GM21576 (cell line): ENCODE data around the gene KDM1B.
A peak's percentile ranks its signal among the peaks of the same experiment; 100 is the strongest.

Source experiments
- ATAC-seq: cut with Tn5 transposase; IDR thresholded peaks from one replicate; pipeline ENCODE4 v1.9.1; 2021; ENCODE audit warnings: mild to moderate bottlenecking, moderate library complexity; ENCODE audit not compliant: unreplicated experiment

KDM1B gene

DNA sequence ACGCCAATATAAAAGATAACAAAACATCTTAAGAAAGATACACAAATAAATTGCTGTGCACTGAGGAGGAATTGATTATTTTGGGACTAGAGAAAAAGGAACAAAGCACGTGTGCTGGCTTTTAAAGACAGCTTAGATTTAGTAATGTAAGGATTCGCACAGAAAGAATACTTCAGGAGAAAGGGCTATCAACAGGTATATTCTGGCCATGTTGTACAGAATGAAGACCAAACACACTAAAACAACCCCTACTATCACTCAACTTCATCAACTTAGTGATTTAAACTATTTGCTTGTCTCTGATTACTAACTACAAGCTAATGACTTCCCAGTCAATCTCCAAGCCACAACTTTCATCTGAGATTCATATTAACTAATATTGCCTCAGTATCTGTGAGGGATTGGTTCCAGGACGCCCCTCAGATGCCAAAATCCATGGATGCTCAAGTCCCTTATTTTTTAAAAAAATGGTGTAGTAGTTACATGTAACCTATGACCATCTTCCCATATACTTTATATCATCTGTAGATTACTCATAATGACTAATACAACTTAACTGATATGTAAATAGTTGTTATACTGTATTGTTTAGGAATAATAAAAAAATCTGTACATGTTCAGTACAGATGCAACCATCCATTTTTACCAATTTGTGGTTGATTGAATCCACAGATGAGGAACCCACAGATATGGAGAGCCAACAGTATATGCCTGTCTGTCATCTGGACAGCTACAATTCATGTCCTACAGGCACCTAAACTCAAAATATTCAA is 104.6 kb downstream of the KDM1B start:
- ATAC-seq, result no peak

DNA sequence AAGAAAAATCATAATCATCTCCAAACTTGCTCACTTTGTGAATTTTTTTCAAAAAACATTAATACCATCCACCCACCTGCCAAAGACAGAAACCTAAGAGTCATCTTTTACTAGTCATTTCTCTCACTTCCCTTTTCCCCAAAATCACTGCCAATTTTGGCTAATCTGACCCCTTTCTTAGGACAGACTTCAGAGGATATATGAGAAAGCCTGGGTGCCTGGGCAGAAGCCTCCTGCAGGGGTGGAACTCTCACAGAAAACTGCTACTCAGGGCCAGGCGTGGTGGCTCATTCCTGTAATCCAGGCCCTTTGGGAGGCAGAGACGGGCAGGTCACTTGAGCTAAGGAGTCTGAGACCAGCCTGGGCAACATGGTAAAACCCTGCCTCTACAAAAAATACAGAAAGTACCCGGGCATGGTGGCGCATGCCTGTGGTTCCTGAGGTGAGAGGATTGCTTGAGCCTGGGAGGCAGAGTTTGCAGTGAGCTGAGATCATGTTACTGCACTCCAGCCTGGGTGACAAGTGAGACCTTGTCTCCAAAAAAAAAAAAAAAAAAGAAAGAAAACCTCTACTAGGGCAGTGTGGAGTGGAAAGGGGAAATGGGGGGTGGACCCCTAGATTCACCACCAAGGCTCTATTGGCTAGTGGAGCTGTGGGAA is 105.4 kb downstream of the KDM1B start:
- peak; percentile 37 for ATAC-seq

DNA sequence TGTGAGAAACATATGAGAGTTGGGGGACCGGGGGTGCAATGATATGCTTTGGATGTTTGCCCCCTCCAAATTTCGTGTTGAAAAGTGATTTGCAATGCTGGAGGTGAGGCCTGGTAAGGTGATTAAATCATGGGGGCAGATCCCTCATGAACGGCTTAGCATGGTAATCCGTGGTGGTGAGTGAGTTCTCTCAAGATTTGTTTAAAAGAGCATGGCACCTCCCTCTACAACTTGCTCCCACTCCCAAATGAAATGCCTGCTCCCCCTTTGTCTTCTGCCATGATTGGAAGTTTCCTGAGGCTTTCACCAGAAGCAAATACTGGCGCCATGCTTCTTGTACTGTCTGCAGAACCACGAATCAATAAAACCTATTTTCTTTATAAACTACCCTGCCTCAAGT is 106.7 kb downstream of the KDM1B start:
- no peak for ATAC-seq

DNA sequence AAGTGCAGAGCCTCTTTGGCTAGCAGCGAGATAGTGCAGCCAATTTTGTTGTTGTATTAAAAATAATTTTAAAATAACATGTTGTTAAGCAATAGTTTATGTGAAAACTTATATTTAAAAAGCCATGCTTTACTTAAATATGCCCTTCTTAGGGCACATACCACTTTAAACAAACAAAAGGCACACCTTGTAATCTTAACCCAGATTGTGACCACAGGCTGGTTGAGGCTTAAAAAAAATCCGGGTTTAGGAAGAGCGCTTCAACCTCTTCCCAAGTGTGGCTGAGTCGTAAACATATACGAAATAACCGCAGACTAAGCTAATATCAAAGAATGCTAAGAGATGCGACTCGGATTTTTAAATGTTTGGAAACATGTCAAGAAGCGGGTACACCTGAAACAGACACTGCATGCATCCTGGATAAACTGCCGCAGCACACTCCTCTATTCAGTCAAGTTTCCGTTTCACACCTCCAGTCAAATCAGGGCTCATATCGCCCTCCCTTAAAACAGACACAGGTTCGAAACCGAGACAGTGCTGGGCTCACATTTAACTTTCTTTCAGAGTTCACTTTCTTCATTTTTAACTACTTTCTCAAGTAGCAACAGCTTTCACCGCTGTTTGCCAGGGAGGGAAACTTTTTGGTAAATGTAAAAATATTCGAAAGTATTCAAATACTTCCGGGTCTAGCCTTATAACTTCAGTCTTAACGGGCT is 107.6 kb downstream of the KDM1B start:
- peak; percentile 67 for ATAC-seq

DNA sequence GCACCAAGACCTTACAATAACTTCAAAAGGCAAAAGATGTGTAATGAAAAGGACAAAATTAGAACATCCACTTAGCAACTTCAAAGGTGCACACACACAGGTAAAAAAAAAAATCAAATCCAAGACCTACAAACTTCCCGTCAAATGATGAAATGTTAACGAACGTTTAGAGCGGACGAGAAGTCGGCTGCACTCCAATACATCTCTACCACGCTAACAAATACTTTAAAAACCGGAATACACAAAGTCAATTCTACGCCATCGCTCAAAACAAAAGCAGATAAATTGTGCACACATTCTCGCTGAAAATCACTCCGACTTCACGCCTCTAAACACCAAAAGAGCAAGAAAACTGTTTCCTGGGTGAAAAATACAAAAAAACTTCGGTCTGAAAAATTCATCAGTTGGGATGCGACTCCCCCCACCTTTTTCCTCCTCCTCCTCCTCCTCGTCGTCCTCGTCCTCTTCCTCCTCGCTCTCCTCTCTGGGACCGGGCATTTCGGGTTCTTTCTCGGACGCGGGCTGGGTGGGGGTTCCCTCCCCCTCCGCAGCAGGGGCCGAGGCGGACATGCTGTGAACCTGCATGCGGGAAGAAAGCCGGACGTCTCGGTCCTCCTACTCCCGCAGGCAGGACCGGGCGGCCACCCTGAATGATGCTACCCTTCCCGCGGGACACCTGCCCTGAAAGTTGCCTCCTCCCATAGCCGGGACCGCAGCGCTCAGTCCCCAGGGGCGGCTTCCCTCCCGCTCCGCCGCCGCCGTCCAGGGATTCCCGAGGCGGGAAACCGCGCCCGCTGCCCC is 108.4 kb downstream of the KDM1B start:
- ATAC-seq, result peak; percentile 0

DNA sequence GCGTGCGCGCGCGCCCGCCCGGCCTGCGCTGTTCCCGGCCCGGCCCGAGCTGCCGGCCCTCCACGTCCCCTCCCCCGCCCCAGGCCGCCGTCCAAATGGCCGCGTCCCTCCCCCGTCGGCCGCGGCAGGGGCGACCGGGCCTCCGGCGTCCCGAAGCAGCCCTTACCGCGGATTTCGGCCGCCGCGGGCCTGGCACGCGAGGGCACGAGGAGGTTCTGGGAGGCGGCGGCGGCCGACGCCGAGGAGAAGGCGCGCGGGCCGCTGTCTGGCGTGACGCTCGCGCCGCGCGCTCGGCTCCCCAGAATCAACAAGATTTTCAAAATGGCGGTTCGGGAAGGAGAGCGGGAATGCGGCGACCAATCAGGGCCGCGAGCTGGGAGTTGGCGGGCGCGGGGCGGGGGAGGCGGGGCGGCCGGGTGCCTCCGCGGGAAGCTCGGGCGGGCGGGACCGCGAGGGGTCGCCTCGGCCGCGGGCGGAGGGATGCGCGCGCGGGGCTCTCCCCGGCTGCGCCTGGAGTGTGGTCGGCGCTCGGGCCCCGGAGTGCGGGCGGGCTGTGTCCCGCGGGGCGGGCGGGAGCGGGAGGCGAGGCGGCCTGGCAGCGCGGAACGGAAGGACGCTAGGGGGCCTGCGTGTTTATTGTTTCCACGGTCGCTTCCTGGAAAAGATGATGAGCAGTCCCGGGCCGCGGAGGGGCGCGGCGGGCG is 109.1 kb downstream of the KDM1B start, which contains the start of gene DEK:
Gene DEK, minus strand, starts transcription at position 312 of the 704 bp plus-strand sequence. CDS start 543 bp downstream, outside the sequence.
- peak; percentile 37 for ATAC-seq

DNA sequence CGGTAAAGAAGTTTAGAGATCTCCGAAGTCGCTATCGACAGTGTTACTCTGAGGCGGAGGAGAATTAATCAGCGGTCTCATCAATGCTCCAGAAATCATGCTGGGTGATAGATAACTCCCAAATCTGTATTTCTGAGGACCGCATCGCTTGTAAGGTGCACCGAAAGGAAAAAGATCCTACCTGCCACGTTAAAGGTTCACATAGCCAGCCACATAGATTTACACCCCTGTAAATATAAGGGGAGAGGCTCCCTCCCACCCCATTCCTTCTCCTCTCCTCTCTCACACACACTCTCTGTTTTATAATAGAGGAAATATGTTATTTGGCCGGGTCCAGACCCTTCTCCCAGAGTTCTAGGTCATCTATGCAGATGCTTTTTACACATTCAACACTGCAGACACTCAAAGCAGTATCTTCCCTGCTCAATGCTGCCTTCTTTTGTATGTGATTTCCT is 109.7 kb downstream of the KDM1B start:
- no peak for ATAC-seq

DNA sequence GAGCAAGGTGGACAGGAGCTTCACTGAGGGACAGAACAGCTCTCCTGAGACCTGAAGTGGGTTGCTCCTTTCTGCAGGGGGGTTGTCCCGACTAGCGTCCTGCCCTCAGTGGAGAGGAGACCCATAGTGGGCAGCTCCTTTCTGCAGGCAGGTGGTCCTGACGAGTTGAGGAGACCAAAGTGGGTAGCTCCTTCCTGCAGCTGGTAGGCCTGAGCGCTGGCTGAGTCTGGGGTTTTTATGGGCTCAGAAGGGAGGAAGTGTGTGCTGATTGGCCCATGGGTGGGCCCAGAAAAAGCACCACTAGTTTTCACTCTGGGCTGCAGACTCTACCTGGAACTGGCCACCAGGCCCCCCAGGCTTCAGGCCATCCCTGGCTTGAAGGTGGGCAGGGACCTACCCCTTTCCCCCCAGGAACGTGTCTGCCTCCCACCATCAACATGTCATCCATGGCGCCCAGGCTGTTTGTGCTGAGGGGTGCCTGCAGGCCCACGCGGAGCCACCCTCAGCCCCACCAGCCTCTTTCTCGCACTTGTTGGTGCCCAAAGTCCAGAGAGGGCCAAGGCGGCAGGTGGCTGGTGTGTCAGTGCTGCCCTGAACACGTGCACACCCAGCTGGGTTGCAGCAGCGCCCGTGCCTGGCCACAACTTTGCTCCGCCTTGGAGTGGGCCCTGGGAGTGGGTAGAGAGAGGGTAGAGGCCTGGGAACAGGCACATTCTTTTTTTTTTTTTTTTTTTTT is 110.7 kb downstream of the KDM1B start:
- ATAC-seq, result no peak

DNA sequence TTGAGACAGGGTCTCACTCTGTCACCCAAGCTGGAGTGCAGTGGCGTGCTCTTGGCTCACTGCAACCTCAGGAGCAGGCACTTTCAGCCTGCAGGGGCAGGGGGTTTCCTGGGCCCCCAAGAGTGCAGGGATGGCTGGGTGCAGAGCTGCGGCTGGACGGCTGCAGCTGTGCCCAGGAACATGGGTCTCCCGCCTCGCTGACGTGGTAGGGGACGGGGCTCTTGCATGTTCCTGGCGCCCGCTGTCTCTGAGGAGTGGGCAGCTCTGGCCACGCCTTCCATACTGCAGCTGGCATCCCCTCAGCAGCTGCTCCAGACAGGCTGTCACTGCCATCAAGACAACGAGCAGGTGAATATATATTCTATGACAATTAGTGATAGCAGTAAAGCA is 111.3 kb downstream of the KDM1B start:
- no peak for ATAC-seq

DNA sequence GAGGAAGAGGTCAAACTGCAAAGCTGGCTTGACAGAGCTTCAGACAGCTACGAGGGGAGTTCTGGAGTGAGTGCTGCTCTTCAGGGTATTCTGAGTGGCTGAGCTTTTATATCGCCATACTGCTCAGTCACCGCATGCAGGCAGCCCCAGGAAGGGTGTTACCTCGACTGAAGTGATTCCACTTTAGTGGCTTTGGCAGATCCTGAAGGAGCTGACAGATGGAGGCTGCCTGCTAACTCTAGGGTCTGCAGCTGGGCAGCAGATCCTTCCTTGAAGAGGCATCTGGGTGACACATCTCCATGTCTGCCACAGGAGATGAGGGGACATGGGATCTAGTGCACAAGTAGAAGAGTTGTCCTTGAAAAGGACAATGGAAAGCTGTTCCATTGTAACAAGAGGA is 112.8 kb downstream of the KDM1B start:
- no peak for ATAC-seq

DNA sequence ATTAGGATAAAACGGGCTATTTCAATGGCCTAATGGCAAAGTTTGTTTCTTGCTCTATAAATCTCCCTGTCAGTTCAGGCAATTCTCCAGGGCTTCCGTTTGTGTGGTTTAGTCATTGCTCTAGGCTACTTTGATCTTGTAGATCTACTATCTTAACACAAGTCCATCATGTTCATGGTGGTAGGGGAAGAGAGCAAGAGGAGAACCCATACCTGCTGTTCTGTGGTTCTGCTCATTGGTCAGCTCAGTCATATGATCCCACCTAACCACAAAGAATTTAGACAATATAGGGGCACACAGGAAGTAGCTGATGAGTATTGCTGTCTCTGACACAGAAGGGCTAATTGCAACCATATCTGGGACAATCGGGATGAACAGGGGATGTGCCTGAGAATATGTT is 114.0 kb downstream of the KDM1B start:
- no peak for ATAC-seq

DNA sequence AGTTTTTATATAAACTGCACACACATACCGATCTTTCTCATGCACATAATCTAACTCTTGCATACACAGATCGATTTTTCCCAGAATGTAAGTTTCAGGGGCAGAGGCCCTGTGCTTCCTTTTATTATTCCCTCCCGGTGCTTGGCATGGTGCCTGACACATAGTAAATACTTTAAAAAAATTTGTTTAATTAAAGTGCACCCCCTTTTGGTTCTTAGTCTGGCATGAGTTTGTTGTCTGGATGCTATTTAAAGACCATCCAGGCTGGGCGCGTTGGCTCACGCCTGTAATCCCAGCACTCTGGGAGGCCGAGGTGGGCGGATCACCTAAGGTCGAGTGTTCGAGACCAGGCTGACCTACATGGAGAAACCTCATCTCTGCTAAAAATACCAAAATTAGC is 114.5 kb downstream of the KDM1B start:
- no peak for ATAC-seq

DNA sequence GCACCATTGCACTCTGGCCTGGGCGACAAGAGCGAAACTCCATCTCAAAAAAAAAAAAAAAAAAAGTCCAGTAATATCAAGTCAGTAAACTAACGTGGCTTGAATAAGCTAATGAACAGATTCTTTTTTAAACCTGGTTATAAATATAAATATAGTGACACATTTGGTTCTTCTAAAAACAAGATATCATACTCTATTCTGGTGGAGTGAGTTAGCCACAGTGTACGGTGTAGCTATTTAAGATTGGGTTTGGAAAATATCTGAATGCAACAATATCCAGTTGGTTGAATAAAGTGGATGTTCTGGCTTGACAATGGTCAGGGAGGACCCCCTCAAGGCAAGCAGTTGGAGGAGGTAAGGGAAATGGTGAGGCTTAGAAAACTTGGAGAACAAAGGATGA is 115.0 kb downstream of the KDM1B start:
- ATAC-seq, result no peak
